ENCODE results near the gene PIP4K2A. TPM values are rescaled to one million over a fixed set of nuclear protein-coding genes. Genes with fewer than 3 reads are reported as not detected.

The PIP4K2A gene
- total RNA-seq, 1 experiment from 2014 or later = 21.4 TPM

GRCh38 chr10:22560913-22561239 is 153.5 kb downstream of the PIP4K2A start:
- intact Hi-C loops (cut with micrococcal nuclease; ENCODE audit: unreplicated experiment) = no loop called here

DNA sequence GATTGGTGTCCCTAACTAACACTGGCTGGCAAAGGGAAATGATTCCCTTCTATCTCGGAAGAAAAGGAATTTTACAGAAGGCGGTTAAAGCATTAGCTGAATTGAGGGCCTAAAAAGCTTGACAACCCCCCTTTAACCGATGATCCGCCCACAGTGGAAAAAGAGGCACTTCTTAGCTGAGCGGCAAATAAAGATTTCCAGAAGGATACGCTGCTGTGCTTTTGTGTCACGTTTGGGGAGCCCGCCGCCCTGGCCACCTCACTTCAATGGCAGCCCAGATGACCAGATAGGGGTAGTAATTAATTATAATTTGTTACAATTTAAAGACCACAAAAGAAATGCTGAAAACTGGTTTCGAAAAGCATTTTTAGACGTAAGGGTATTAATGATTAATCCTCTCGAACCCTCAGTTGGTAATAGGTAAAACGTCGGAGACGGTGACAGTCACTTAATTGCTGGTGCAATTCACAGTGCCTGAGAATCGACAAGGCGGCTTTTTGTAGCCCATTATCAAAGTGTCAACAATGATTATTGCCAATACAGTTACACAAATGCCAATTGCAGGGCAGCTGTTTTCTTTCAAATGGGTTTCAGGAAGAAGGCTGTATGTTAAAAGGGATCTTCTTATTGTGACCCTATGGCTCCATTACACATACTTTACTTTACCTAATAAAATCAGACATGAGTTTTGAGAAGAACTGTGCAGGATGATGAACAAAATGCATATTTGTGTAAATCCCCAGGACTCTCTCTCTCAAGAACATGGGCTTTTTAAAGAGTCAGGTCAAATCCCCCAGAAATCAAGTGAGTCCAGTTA is 154.1 kb downstream of the PIP4K2A start:
- POLR2A ChIA-PET (ENCODE audit: unreplicated experiment) = no interaction called here
- DNase-seq = no peak
- Histone ChIP-seq H3K79me2 (ENCODE audit: low read depth) (no peaks in the 10 kb centered on the region), H3K9me2 (ENCODE audit: insufficient read depth) (no peaks in the 10 kb centered on the region), H3K4me2 (no peak overlapping the region), H3K27me3 (ENCODE audit: insufficient read depth, low read depth) (no peaks in the 10 kb centered on the region), H3K36me3 (ENCODE audit: low read depth) (no peaks in the 10 kb centered on the region), H2AFZ (no peak overlapping the region), H4K20me1 (ENCODE audit: insufficient read depth) (no peaks in the 10 kb centered on the region), H3K4me1 (replicated peaks; ENCODE audit: insufficient read depth) (no peaks in the 10 kb centered on the region), H3K4me3 (no peak overlapping the region), H3K9me3 (ENCODE audit: insufficient read depth, low read depth) (no peaks in the 10 kb centered on the region), H3K27ac (no peak overlapping the region), H3F3A (ENCODE audit: insufficient read depth, low read depth) (no peaks in the 10 kb centered on the region)
- no TSS peak for BruUV-seq (replicated peaks)
- CTCF ChIA-PET = no interaction called here
- TF ChIP-seq, protein P1, sequence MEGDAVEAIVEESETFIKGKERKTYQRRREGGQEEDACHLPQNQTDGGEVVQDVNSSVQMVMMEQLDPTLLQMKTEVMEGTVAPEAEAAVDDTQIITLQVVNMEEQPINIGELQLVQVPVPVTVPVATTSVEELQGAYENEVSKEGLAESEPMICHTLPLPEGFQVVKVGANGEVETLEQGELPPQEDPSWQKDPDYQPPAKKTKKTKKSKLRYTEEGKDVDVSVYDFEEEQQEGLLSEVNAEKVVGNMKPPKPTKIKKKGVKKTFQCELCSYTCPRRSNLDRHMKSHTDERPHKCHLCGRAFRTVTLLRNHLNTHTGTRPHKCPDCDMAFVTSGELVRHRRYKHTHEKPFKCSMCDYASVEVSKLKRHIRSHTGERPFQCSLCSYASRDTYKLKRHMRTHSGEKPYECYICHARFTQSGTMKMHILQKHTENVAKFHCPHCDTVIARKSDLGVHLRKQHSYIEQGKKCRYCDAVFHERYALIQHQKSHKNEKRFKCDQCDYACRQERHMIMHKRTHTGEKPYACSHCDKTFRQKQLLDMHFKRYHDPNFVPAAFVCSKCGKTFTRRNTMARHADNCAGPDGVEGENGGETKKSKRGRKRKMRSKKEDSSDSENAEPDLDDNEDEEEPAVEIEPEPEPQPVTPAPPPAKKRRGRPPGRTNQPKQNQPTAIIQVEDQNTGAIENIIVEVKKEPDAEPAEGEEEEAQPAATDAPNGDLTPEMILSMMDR (conservative IDR thresholded peaks at IDR 0.05) = no peak
- TF ChIP-seq EZH2 (IDR thresholded peaks at IDR 0.05; ENCODE audit: low read depth) = no peak
- intact Hi-C loops (cut with micrococcal nuclease; ENCODE audit: unreplicated experiment) = no loop called here

More at GRCh38 chr10:22560913-22561239, 153.5 kb downstream of the PIP4K2A start:
- no peak overlapping the region for H2AFZ ChIP-seq
- no peak overlapping the region for H3K4me3 ChIP-seq
- no TSS peak for BruUV-seq (replicated peaks)
- ChIA-PET CTCF (no interaction called here), POLR2A (ENCODE audit: unreplicated experiment) (no interaction called here)
- H4K20me1 ChIP-seq (ENCODE audit: insufficient read depth) = no peaks in the 10 kb centered on the region
- H3K4me2 ChIP-seq = no peak overlapping the region
- H3K27me3 ChIP-seq (ENCODE audit: insufficient read depth, low read depth) = no peaks in the 10 kb centered on the region
- H3K36me3 ChIP-seq (ENCODE audit: low read depth) = no peaks in the 10 kb centered on the region
- no peak for DNase-seq
- no peaks in the 10 kb centered on the region for H3K4me1 ChIP-seq (replicated peaks; ENCODE audit: insufficient read depth)
- no peak overlapping the region for H3K27ac ChIP-seq
- no peaks in the 10 kb centered on the region for H3K9me2 ChIP-seq (ENCODE audit: insufficient read depth)
- no peak for TF ChIP-seq EZH2 (IDR thresholded peaks at IDR 0.05; ENCODE audit: low read depth)
- TF ChIP-seq, protein P1 (conservative IDR thresholded peaks at IDR 0.05) = no peak
- H3F3A ChIP-seq (ENCODE audit: insufficient read depth, low read depth) = no peaks in the 10 kb centered on the region
- no peaks in the 10 kb centered on the region for H3K9me3 ChIP-seq (ENCODE audit: insufficient read depth, low read depth)
- H3K79me2 ChIP-seq (ENCODE audit: low read depth) = no peaks in the 10 kb centered on the region

- BruUV-seq (replicated peaks) = no TSS peak
- no peak for DNase-seq
- intact Hi-C loops (cut with micrococcal nuclease; ENCODE audit: unreplicated experiment) = no loop called here
Observed at GRCh38 chr10:22557321-22557720, 157.1 kb downstream of the PIP4K2A start.

More at GRCh38 chr10:22557321-22557720, 157.1 kb downstream of the PIP4K2A start:
- H3K4me2 ChIP-seq = no peak overlapping the region
- no peak overlapping the region for H2AFZ ChIP-seq
- H3K36me3 ChIP-seq (ENCODE audit: low read depth) = no peaks in the 10 kb centered on the region
- H3K27ac ChIP-seq = no peak overlapping the region
- no peaks in the 10 kb centered on the region for H3K9me3 ChIP-seq (ENCODE audit: insufficient read depth, low read depth)
- H3F3A ChIP-seq (ENCODE audit: insufficient read depth, low read depth) = no peaks in the 10 kb centered on the region
- no peaks in the 10 kb centered on the region for H4K20me1 ChIP-seq (ENCODE audit: insufficient read depth)
- CTCF ChIA-PET = no interaction called here
- POLR2A ChIA-PET (ENCODE audit: unreplicated experiment) = no interaction called here
- no peaks in the 10 kb centered on the region for H3K79me2 ChIP-seq (ENCODE audit: low read depth)
- no peaks in the 10 kb centered on the region for H3K4me1 ChIP-seq (replicated peaks; ENCODE audit: insufficient read depth)
- H3K9me2 ChIP-seq (ENCODE audit: insufficient read depth) = no peaks in the 10 kb centered on the region
- TF ChIP-seq, protein P1 (conservative IDR thresholded peaks at IDR 0.05) = no peak
- no peak overlapping the region for H3K4me3 ChIP-seq
- no peaks in the 10 kb centered on the region for H3K27me3 ChIP-seq (ENCODE audit: insufficient read depth, low read depth)
